ENCODE results near the gene SETDB2.

GRCh38 chr13:49419276-49419675 lies 24.8 kb upstream of the SETDB2 start:
- TF ChIP-seq TAF1 (IDR thresholded peaks at IDR 0.05; ENCODE audit: borderline replicate concordance, low read depth, low read length) (no peak), POLR2A (IDR thresholded peaks at IDR 0.05; ENCODE audit: low read depth, low read length) (no peak)

Data from GM12892 (cell line).